ENCODE data around the gene GP1BB.
A peak's percentile ranks its signal among the peaks of the same experiment; 100 is the strongest.

GP1BB gene

GRCh38 chr22:19764299-19764593, 40.9 kb downstream of the GP1BB start:
- H3K4me3 ChIP-seq (ENCODE audit: low read depth in 1 of 2, low read length in 2 of 2) = no peak overlapping the region
- no peak overlapping the region for H2AFZ ChIP-seq (ENCODE audit: low read depth, low read length)
- DNase-seq = no peak
- peaks cover 7% of the 10 kb centered on the region for H4K20me1 ChIP-seq (ENCODE audit: insufficient read depth, low read length)
- H3K9me3 ChIP-seq (ENCODE audit: insufficient read depth, low read length, severe bottlenecking) = no peaks in the 10 kb centered on the region
- peaks cover 31% of the 10 kb centered on the region for H3K79me2 ChIP-seq (ENCODE audit: insufficient read depth, low read length)
- no peak overlapping the region for H3K4me2 ChIP-seq (ENCODE audit: insufficient read depth, low read length)
- TF ChIP-seq EZH2 (IDR thresholded peaks at IDR 0.05; ENCODE audit: borderline replicate concordance, low read depth, low read length, severe bottlenecking) (no peak), CTCF (IDR thresholded peaks at IDR 0.05; ENCODE audit: borderline replicate concordance, extremely low read depth, low read length, poor library complexity, severe bottlenecking) (no peak)
- no peaks in the 10 kb centered on the region for H3K36me3 ChIP-seq (ENCODE audit: insufficient read depth, low read length)
- H3K27ac ChIP-seq (ENCODE audit: low read length) = no peak overlapping the region
- ATAC-seq (ENCODE audit: insufficient read depth, low read depth) = no peak
- H3K4me1 ChIP-seq (ENCODE audit: insufficient read depth, low read length) = peaks cover 20% of the 10 kb centered on the region
- peaks cover 9% of the 10 kb centered on the region for H3K27me3 ChIP-seq (ENCODE audit: insufficient read depth, low read length, poor library complexity)
- no peak overlapping the region for H3K9ac ChIP-seq (ENCODE audit: low read depth, low read length)

- H3K27me3 ChIP-seq (ENCODE audit: insufficient read depth, low read length, poor library complexity) = peaks cover 9% of the 10 kb centered on the region
- no peak for ATAC-seq (ENCODE audit: insufficient read depth, low read depth)
- H3K9ac ChIP-seq (ENCODE audit: low read depth, low read length) = peak overlapping the region; percentile 66
- peak overlapping the region; percentile 80; the same call in 1 of the 2 replicates for H3K27ac ChIP-seq (ENCODE audit: low read length)
- no peaks in the 10 kb centered on the region for H3K36me3 ChIP-seq (ENCODE audit: insufficient read depth, low read length)
- H2AFZ ChIP-seq (ENCODE audit: low read depth, low read length) = peak overlapping the region; percentile 77
- peaks cover 37% of the 10 kb centered on the region for H3K79me2 ChIP-seq (ENCODE audit: insufficient read depth, low read length)
- TF ChIP-seq EZH2 (IDR thresholded peaks at IDR 0.05; ENCODE audit: borderline replicate concordance, low read depth, low read length, severe bottlenecking) = no peak
- no peak for TF ChIP-seq CTCF (IDR thresholded peaks at IDR 0.05; ENCODE audit: borderline replicate concordance, extremely low read depth, low read length, poor library complexity, severe bottlenecking)
- no peaks in the 10 kb centered on the region for H3K9me3 ChIP-seq (ENCODE audit: insufficient read depth, low read length, severe bottlenecking)
- H3K4me2 ChIP-seq (ENCODE audit: insufficient read depth, low read length) = peak overlapping the region; percentile 75
- H4K20me1 ChIP-seq (ENCODE audit: insufficient read depth, low read length) = peaks cover 13% of the 10 kb centered on the region
- no peak for DNase-seq
- peak overlapping the region; percentile 19 to 63; a peak in 3 of 4 replicates for H3K4me3 ChIP-seq (ENCODE audit: low read depth in 1 of 2, low read length in 2 of 2)
- H3K4me1 ChIP-seq (ENCODE audit: insufficient read depth, low read length) = peaks cover 20% of the 10 kb centered on the region
Observed at GRCh38 chr22:19764636-19765476, 41.5 kb downstream of the GP1BB start.

GRCh38 chr22:19765477-19766239, 42.3 kb downstream of the GP1BB start:
- TF ChIP-seq EZH2 (IDR thresholded peaks at IDR 0.05; ENCODE audit: borderline replicate concordance, low read depth, low read length, severe bottlenecking) = peak; percentile 31
- no peak for TF ChIP-seq CTCF (IDR thresholded peaks at IDR 0.05; ENCODE audit: borderline replicate concordance, extremely low read depth, low read length, poor library complexity, severe bottlenecking)
- no peaks in the 10 kb centered on the region for H3K36me3 ChIP-seq (ENCODE audit: insufficient read depth, low read length)
- H3K79me2 ChIP-seq (ENCODE audit: insufficient read depth, low read length) = peaks cover 43% of the 10 kb centered on the region
- peak; percentile 64 for DNase-seq
- H3K27ac ChIP-seq (ENCODE audit: low read length) = peak overlapping the region; percentile 80
- H3K4me1 ChIP-seq (ENCODE audit: insufficient read depth, low read length) = peaks cover 20% of the 10 kb centered on the region
- ATAC-seq (ENCODE audit: insufficient read depth, low read depth) = peak; percentile 70
- no peaks in the 10 kb centered on the region for H3K9me3 ChIP-seq (ENCODE audit: insufficient read depth, low read length, severe bottlenecking)
- peak overlapping the region; percentile 66 for H3K9ac ChIP-seq (ENCODE audit: low read depth, low read length)
- peaks cover 9% of the 10 kb centered on the region for H3K27me3 ChIP-seq (ENCODE audit: insufficient read depth, low read length, poor library complexity)
- peak overlapping the region; percentile 19 to 63; a peak in 3 of 4 replicates for H3K4me3 ChIP-seq (ENCODE audit: low read depth in 1 of 2, low read length in 2 of 2)
- peak overlapping the region; percentile 77 for H2AFZ ChIP-seq (ENCODE audit: low read depth, low read length)
- peaks cover 17% of the 10 kb centered on the region for H4K20me1 ChIP-seq (ENCODE audit: insufficient read depth, low read length)
- peak overlapping the region; percentile 75 for H3K4me2 ChIP-seq (ENCODE audit: insufficient read depth, low read length)

Data from DND-41 (cell line).